ENCODE data around the gene RPL7A.
"Not testable (repeated sequence)": the region's sequence is repeated elsewhere in the genome, so short reads cannot be mapped to it uniquely, and the experiment has no call there.

The RPL7A gene

DNA sequence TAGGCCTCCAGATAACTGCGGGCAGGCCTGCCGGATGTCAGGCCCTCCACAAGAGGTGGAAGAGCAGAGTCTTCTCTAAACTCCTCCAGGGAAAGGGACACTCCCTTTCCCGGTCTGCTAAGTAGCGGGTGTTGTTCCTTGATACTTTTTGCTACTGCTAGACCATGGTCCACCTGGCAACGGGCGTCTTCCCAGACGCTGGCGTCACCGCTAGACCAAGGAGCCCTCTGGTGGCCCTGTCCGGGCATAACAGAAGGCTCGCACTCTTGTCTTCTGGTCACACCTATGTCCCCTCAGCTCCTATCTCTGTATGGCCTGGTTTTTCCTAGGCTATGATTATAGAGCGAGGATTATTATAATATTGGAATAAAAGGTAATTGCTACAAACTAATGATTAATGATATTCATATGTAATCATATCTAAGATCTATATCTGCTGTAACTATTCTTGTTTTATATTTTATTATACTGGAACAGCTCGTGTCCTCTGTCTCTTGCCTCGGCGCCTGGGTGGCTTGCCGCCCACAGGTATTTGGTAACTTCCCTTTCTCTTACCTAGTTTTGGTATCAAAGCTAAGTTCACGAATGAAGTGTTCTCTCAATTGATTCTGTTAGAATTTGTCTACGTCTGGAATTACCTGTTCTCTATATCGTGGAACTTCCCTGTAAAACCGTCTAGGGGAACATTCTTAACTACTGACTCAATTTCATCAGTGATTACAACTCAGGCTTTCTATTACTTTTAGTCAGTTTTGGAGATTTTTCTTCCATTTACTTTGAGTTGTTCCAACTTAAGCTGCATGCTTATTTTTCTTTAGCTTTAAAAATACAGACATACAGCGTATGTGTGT, 18.5 kb upstream of the RPL7A start:
- H3K9ac ChIP-seq (ENCODE audit: low read length); H3K27ac ChIP-seq (ENCODE audit: low read depth, low read length); H3K4me3 ChIP-seq (ENCODE audit: low read depth, low read length); H3K27me3 ChIP-seq (ENCODE audit: control insufficient read depth, insufficient read depth, low read length); H3K9me3 ChIP-seq (ENCODE audit: control insufficient read depth, insufficient read depth, low read depth, low read length): not testable (repeated sequence)
- H3K4me1 ChIP-seq (ENCODE audit: control insufficient read depth, insufficient read depth, low read length): peaks cover 11% of the 10 kb centered on the region
- H3K36me3 ChIP-seq (ENCODE audit: control insufficient read depth, insufficient read depth, low read length): peaks cover 48% of the 10 kb centered on the region

DNA sequence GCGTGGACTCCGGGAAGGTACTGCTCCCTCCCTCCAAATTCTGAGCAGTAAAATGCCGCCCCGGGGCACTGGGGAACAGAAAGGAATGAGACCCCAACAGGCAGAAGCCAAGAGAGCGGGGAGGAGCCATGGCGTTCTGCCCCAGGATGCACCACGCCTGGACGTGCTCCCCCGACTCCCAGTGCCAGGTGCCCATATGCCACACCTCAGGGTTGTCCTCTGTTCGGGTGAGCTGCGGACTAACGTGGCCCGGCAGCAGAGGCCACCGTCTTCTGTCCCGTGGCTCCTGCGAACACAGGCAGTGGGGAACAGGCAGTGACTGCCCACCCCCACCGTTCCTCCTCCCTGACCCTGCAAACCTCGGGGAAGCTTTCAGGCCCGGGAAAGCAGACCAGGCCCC, 16.8 kb upstream of the RPL7A start:
- H3K27ac ChIP-seq (ENCODE audit: low read depth, low read length): no peak overlapping the region
- no peaks in the 10 kb centered on the region for H3K9me3 ChIP-seq (ENCODE audit: control insufficient read depth, insufficient read depth, low read depth, low read length)
- H3K27me3 ChIP-seq (ENCODE audit: control insufficient read depth, insufficient read depth, low read length): no peaks in the 10 kb centered on the region
- peaks cover 14% of the 10 kb centered on the region for H3K4me1 ChIP-seq (ENCODE audit: control insufficient read depth, insufficient read depth, low read length)
- no peak overlapping the region for H3K4me3 ChIP-seq (ENCODE audit: low read depth, low read length)
- H3K36me3 ChIP-seq (ENCODE audit: control insufficient read depth, insufficient read depth, low read length): peaks cover 52% of the 10 kb centered on the region
- H3K9ac ChIP-seq (ENCODE audit: low read length): no peak overlapping the region

DNA sequence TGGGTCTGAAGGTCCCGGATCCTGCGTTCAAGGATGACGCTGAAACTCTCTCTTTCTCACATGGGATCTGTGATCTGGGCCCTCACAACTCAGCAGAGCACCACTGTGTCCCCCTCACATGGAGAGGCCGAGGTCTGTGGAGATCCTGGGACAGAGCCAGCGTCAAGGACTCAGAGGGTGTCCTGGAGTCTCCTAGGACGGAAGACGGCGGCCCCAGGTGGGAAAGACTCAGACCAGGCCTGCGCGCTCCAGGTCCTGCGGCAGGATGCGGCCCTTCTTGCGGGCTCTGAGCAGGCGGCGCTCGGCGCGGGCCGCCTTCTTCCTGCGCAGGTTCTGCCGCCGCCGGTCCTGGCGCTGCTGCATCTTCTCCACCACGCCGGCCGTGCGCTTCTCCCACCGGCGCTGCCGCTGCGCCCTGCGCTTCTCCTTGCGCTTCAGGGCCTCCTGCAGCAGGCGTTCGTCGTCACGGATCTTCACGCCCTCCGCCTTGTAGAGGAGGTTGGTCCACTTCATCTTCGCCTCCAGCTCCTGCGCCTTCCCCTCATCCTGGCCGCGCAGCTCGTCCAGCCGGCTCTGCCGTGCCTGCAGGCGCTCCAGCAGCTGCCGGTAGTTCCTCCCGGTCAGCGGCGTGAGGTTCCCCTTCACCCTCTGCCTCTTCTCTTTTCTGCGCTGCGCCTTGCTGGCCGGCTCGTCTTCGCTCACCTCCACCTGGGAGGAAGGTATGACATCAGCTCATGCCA, 16.2 kb upstream of the RPL7A start:
- Histone ChIP-seq H3K4me3 (ENCODE audit: low read depth, low read length) (no peak overlapping the region), H3K9me3 (ENCODE audit: control insufficient read depth, insufficient read depth, low read depth, low read length) (no peaks in the 10 kb centered on the region), H3K27ac (ENCODE audit: low read depth, low read length) (no peak overlapping the region), H3K9ac (ENCODE audit: low read length) (no peak overlapping the region), H3K27me3 (ENCODE audit: control insufficient read depth, insufficient read depth, low read length) (no peaks in the 10 kb centered on the region), H3K4me1 (ENCODE audit: control insufficient read depth, insufficient read depth, low read length) (peaks cover 17% of the 10 kb centered on the region), H3K36me3 (ENCODE audit: control insufficient read depth, insufficient read depth, low read length) (peaks cover 52% of the 10 kb centered on the region)

DNA sequence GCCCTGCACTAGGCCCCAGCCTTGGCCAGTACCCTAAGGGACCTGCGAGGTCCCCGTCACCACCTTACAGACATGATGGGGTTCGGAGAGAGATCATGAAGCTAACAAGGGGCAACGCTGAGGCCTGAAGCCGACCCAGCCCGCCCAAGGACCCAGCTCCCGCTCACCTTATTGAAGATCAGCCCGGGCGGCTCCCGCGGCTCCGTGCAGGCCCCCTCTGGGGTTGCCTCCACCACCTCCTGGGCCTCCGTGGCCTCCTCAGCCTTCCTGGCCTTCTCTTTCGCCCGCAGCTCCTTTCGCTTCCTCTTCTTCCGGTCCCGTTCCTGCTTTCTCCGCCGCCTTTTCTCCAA, 15.7 kb upstream of the RPL7A start:
- no peak overlapping the region for H3K27ac ChIP-seq (ENCODE audit: low read depth, low read length)
- H3K9ac ChIP-seq (ENCODE audit: low read length): no peak overlapping the region
- peaks cover 52% of the 10 kb centered on the region for H3K36me3 ChIP-seq (ENCODE audit: control insufficient read depth, insufficient read depth, low read length)
- H3K4me1 ChIP-seq (ENCODE audit: control insufficient read depth, insufficient read depth, low read length): peaks cover 17% of the 10 kb centered on the region
- H3K9me3 ChIP-seq (ENCODE audit: control insufficient read depth, insufficient read depth, low read depth, low read length): no peaks in the 10 kb centered on the region
- H3K27me3 ChIP-seq (ENCODE audit: control insufficient read depth, insufficient read depth, low read length): no peaks in the 10 kb centered on the region
- H3K4me3 ChIP-seq (ENCODE audit: low read depth, low read length): no peak overlapping the region

DNA sequence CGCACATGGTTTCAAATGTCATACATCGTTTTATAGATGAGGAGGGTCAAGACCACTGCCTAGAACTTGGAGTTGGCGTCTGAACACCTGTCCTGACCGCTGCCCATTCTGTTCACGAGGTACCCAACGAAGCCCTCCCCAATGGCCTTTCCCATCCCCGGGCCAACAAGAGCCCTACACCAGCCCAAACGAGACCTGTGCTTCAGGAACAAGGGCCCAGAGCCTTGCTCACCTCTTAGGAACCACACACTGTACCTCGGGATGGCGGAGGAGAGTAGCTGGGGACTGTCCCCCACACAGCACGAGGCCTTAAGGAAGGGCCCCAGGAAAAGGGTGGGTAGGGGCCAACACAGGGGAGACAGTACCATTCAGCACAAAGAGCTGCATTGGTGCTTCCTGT, 15.0 kb upstream of the RPL7A start:
- Histone ChIP-seq H3K36me3 (ENCODE audit: control insufficient read depth, insufficient read depth, low read length) (peaks cover 52% of the 10 kb centered on the region), H3K27ac (ENCODE audit: low read depth, low read length) (no peak overlapping the region), H3K4me3 (ENCODE audit: low read depth, low read length) (no peak overlapping the region), H3K9ac (ENCODE audit: low read length) (no peak overlapping the region), H3K9me3 (ENCODE audit: control insufficient read depth, insufficient read depth, low read depth, low read length) (no peaks in the 10 kb centered on the region), H3K4me1 (ENCODE audit: control insufficient read depth, insufficient read depth, low read length) (peaks cover 17% of the 10 kb centered on the region), H3K27me3 (ENCODE audit: control insufficient read depth, insufficient read depth, low read length) (no peaks in the 10 kb centered on the region)

DNA sequence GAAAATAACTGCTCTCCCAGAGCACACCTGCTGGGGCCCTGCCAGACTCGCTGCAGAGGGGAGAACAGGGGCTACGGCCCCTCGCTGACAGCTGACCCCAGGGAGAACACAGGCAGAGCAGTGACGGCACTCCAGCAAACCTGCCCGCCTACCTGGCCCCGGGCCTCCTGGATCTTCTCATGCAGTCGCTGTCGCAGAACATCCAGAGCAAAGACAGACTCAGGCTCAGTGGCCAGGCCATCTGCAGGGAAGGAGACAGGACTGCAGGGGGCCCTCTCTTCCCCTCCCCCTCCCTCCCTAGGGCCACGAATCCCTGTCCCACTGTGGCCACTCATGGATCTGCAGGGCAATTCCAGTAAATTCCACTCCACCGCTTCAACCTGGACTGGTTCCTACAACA, 14.5 kb upstream of the RPL7A start:
- Histone ChIP-seq H3K4me3 (ENCODE audit: low read depth, low read length) (peak overlapping the region; percentile 79), H3K9ac (ENCODE audit: low read length) (peak overlapping the region; percentile 65), H3K27ac (ENCODE audit: low read depth, low read length) (peak overlapping the region; percentile 89), H3K4me1 (ENCODE audit: control insufficient read depth, insufficient read depth, low read length) (peaks cover 17% of the 10 kb centered on the region), H3K9me3 (ENCODE audit: control insufficient read depth, insufficient read depth, low read depth, low read length) (no peaks in the 10 kb centered on the region), H3K36me3 (ENCODE audit: control insufficient read depth, insufficient read depth, low read length) (peaks cover 52% of the 10 kb centered on the region), H3K27me3 (ENCODE audit: control insufficient read depth, insufficient read depth, low read length) (no peaks in the 10 kb centered on the region)

GRCh38 chr9:133334161-133334560, 13.9 kb upstream of the RPL7A start:
- peak overlapping the region; percentile 89 for H3K27ac ChIP-seq (ENCODE audit: low read depth, low read length)
- H3K9ac ChIP-seq (ENCODE audit: low read length): peak overlapping the region; percentile 94
- no peaks in the 10 kb centered on the region for H3K9me3 ChIP-seq (ENCODE audit: control insufficient read depth, insufficient read depth, low read depth, low read length)
- no peaks in the 10 kb centered on the region for H3K27me3 ChIP-seq (ENCODE audit: control insufficient read depth, insufficient read depth, low read length)
- peak overlapping the region; percentile 79 for H3K4me3 ChIP-seq (ENCODE audit: low read depth, low read length)
- peaks cover 58% of the 10 kb centered on the region for H3K36me3 ChIP-seq (ENCODE audit: control insufficient read depth, insufficient read depth, low read length)
- H3K4me1 ChIP-seq (ENCODE audit: control insufficient read depth, insufficient read depth, low read length): peaks cover 17% of the 10 kb centered on the region

DNA sequence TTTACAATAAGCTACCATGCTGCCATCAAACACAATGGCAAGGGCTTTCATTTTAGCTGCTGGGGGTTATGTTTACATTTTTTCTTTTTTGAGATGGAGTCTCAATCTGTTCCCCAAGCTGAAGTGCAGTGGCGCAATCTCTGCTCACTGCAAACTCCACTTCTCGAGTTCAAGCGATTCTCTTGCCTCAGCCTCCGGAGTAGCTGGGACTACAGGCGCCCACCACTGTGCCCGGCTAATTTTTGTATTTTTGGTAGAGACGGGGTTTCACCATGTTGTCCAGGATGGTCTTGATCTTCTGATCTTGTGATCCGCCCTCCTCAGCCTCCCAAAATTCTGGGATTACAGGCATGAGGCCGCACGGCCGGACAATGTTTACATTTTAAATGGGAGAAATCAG, 13.1 kb upstream of the RPL7A start:
- peaks cover 63% of the 10 kb centered on the region for H3K36me3 ChIP-seq (ENCODE audit: control insufficient read depth, insufficient read depth, low read length)
- H3K27ac ChIP-seq (ENCODE audit: low read depth, low read length): peak overlapping the region; percentile 89; the same call in 1 of the 2 replicates
- H3K27me3 ChIP-seq (ENCODE audit: control insufficient read depth, insufficient read depth, low read length); H3K9me3 ChIP-seq (ENCODE audit: control insufficient read depth, insufficient read depth, low read depth, low read length): not testable (repeated sequence)
- peak overlapping the region; percentile 79 for H3K4me3 ChIP-seq (ENCODE audit: low read depth, low read length)
- peak overlapping the region; percentile 94 for H3K9ac ChIP-seq (ENCODE audit: low read length)
- peaks cover 17% of the 10 kb centered on the region for H3K4me1 ChIP-seq (ENCODE audit: control insufficient read depth, insufficient read depth, low read length)

DNA sequence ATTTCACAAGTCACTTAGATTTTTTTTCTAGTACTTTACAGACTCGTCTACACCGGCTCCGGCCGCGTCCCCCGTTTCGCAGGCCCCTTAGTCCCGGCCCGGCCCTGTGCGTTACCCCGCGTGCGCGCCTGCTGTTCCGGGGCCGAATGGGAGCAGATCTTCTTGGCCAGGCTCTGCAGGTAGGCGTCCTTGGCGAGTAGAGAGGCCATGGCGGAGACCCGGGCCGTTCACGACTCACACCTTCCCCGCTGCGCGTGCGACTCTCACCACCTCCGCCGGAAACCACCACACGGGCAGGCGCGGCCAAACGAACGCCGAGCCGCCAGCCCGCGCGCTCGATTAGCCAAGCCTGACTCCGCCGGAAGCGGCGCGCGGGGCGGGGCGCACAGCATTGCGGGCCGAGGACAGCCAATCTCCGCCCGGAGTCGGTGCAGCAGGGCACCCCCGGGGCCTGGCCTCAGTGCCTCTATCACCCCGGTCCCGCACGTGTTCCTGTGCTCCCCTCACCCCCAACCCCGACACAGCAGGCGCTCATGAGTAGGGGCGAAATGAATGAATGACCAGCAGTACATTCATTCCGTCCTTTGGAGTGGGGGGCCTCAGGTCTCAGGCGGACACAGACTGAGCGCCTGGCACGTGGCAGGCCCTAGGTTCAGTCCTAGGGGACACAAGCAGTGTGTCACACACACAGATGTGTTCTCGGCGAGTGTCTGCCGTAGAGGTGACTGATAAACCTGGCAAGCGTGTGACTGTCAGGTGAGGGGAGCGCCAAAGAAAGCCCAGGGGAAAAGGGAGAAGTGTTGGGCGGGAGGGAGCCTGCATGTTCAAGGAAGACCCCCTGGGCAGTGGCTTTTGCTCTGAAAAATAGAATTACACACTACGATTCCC, 11.8 kb upstream of the RPL7A start, which contains the start of gene SURF6:
Gene SURF6, minus strand, starts transcription at position 265 of the 888 bp plus-strand sequence. Its CDS starts 56 bp downstream, at position 209.
- H3K9me3 ChIP-seq (ENCODE audit: control insufficient read depth, insufficient read depth, low read depth, low read length): no peaks in the 10 kb centered on the region
- peak within 1 kb of the TSS; percentile 94 for H3K9ac ChIP-seq (ENCODE audit: low read length)
- peaks cover 63% of the 10 kb centered on the region for H3K36me3 ChIP-seq (ENCODE audit: control insufficient read depth, insufficient read depth, low read length)
- peak within 1 kb of the TSS; percentile 89 for H3K27ac ChIP-seq (ENCODE audit: low read depth, low read length)
- H3K4me1 ChIP-seq (ENCODE audit: control insufficient read depth, insufficient read depth, low read length): peaks cover 17% of the 10 kb centered on the region
- no peaks in the 10 kb centered on the region for H3K27me3 ChIP-seq (ENCODE audit: control insufficient read depth, insufficient read depth, low read length)
- peak within 1 kb of the TSS; percentile 79 for H3K4me3 ChIP-seq (ENCODE audit: low read depth, low read length)

DNA sequence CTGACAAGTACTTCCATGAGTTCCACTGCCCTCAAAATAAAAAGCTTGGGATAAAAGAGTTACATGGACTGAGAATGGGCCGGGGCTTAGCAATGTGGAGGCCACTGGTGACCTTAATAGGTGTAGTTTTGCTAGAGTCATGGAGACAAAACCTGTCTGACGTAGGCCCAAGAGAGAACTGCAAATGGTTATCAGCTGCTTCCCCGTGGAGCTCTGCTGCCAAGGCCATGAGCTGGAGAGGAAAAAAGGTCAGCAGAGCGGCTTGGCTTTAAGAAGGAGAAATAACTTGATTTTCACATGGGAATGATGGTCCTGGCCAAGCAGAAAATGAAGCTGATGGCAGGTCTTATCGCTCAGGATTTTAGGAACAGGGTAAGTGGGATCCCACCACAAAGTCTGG, 8.4 kb upstream of the RPL7A start:
- Histone ChIP-seq H3K9ac (ENCODE audit: low read length) (no peak overlapping the region), H3K27ac (ENCODE audit: low read depth, low read length) (no peak overlapping the region), H3K36me3 (ENCODE audit: control insufficient read depth, insufficient read depth, low read length) (peaks cover 63% of the 10 kb centered on the region), H3K27me3 (ENCODE audit: control insufficient read depth, insufficient read depth, low read length) (no peaks in the 10 kb centered on the region), H3K9me3 (ENCODE audit: control insufficient read depth, insufficient read depth, low read depth, low read length) (no peaks in the 10 kb centered on the region), H3K4me1 (ENCODE audit: control insufficient read depth, insufficient read depth, low read length) (peaks cover 8% of the 10 kb centered on the region), H3K4me3 (ENCODE audit: low read depth, low read length) (no peak overlapping the region)
